HG02970 (cell line): ENCODE data around the gene ZNF384.

Experiments
- ATAC-seq: cut with Tn5 transposase; IDR thresholded peaks from one replicate; pipeline ENCODE4 v1.9.1; 2021; ENCODE audit warnings: mild to moderate bottlenecking, moderate library complexity, moderate number of reproducible peaks; ENCODE audit not compliant: unreplicated experiment, low FRiP score

ZNF384 gene

GRCh38 chr12:6631549-6631961 is 57.6 kb downstream of the ZNF384 start:
- no peak for ATAC-seq

GRCh38 chr12:6630736-6631135 is 58.4 kb downstream of the ZNF384 start:
- no peak for ATAC-seq

GRCh38 chr12:6627616-6628015 is 61.6 kb downstream of the ZNF384 start:
- no peak for ATAC-seq

- ATAC-seq: no peak
These were observed 62.4 kb downstream of the ZNF384 start for GRCh38 chr12:6626654-6627283.

GRCh38 chr12:6620885-6621274 is 68.3 kb downstream of the ZNF384 start:
- ATAC-seq: no peak

DNA sequence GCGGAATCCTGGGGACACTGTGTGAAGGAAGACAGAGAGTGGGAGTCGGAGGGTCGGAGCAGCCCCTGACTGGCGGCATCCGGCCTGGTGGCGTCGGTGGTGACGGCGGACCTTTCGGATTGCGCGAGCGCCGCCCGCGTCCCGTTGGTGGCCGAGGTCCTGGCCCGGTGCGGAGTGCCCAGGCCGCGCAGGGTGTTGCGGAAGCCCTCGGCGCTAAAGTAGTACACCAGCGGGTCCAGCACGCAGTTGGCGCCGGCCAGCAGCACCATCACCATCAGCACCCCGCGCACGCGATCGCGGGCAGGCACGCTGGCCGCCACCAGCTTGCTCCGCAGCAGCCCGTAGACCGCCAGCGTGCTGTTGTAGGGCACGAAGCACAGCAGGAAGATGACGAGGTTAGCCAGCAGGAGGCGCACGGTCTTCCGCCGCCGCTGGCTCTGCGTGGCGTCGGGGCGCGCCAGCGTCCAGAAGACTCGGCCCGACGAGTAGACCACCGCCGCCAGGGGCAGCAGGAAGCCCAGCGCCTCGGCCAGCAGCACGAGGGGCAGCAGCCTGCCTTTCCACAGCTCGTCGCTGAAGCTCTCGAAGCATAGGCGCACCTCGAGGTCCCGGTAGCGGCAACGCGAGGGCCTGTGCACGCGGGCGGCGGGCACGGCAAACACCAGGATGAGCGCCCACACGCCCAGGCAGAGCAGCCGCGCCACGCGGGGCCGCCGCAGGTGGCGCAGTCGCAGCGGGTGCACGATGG is 68.9 kb downstream of the ZNF384 start:
- no peak for ATAC-seq

DNA sequence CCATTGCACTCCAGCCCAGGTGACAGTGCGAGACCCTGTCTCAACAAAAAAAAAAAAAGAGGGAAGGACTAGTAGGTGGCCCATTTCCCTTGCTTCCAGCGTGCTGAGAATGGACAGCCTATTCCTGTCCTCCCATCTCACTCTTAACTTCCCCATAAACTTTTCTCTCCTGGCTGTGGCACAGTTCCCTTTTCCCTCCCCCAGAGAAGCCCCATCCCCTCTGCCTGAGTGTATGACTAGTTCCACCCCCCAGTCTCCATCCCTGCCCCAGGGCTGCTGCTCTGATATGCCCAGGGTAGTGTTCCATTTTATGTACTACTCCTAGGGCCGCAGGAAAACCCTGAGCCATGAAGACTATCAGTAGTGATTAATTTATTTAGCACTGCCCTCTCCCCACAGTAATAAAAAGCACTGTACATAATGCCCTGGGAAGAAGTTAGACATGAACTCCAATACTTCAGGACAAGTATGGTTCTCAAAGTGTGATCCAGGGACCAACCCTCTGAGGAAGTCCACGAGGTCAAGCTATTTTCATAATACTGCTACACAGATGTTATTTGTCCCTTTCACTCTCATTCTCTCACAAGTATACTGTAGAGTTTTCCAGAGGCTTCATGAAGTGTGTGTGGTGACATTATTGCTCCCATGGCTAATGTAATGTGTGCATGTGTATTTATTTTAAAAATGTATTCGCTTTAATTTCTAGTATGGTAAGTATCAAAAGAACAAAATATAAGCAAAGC is 70.5 kb downstream of the ZNF384 start:
- no peak for ATAC-seq
